NCI-H226 (cell line): Measurements from ENCODE around the gene SPAG17.

Experiments
- DNase-seq: peaks from one replicate; pipeline ENCODE4 v3.0.0-alpha.2; 2015

The SPAG17 gene

GRCh38 chr1:118185084-118185832, at the start of gene SPAG17:
SPAG17 (minus strand) TSS chr1:118185228; CDS start chr1:118185157, 71 bp downstream.
- DNase-seq: no peak

GRCh38 chr1:118225471-118225870, 40.4 kb upstream of the SPAG17 start:
- no peak for DNase-seq

- DNase-seq: no peak
These were observed 38.4 kb upstream of the SPAG17 start for GRCh38 chr1:118223426-118223825.

- DNase-seq: no peak
These were observed 34.4 kb upstream of the SPAG17 start for GRCh38 chr1:118219438-118219837.

GRCh38 chr1:118217141-118217838, 32.3 kb upstream of the SPAG17 start:
- no peak for DNase-seq

GRCh38 chr1:118214866-118215265, 29.8 kb upstream of the SPAG17 start:
- no peak for DNase-seq

GRCh38 chr1:118210723-118211110, 25.7 kb upstream of the SPAG17 start:
- DNase-seq: no peak

- DNase-seq: no peak
These were observed 25.2 kb upstream of the SPAG17 start for GRCh38 chr1:118210051-118210722.

- DNase-seq: no peak
These were observed 24.6 kb upstream of the SPAG17 start for GRCh38 chr1:118209648-118210047.

- DNase-seq: no peak
These were observed 21.9 kb upstream of the SPAG17 start for GRCh38 chr1:118206966-118207365.

- DNase-seq: no peak
These were observed 19.6 kb upstream of the SPAG17 start for GRCh38 chr1:118204648-118205047.

GRCh38 chr1:118204105-118204504, 19.1 kb upstream of the SPAG17 start:
- no peak for DNase-seq

- no peak for DNase-seq
These were observed 17.1 kb upstream of the SPAG17 start for GRCh38 chr1:118202076-118202608.

- no peak for DNase-seq
These were observed 16.5 kb upstream of the SPAG17 start for GRCh38 chr1:118201524-118201923.

- no peak for DNase-seq
These were observed 15.8 kb upstream of the SPAG17 start for GRCh38 chr1:118200836-118201235.

GRCh38 chr1:118190561-118190960, 5.5 kb upstream of the SPAG17 start:
- no peak for DNase-seq

- no peak for DNase-seq
These were observed 4.5 kb upstream of the SPAG17 start for GRCh38 chr1:118189564-118189963.

- DNase-seq: no peak
These were observed 3.4 kb upstream of the SPAG17 start for GRCh38 chr1:118188411-118188810.

GRCh38 chr1:118186026-118186425, 998 bp upstream of the SPAG17 start:
- no peak for DNase-seq

- no peak for DNase-seq
These were observed 317 bp downstream of the SPAG17 start for GRCh38 chr1:118184739-118185083.

- DNase-seq: no peak
These were observed 1.4 kb downstream of the SPAG17 start for GRCh38 chr1:118183586-118183985.

GRCh38 chr1:118177998-118178397, 7.0 kb downstream of the SPAG17 start:
- DNase-seq: no peak

GRCh38 chr1:118169016-118169415, 16.0 kb downstream of the SPAG17 start:
- no peak for DNase-seq

- no peak for DNase-seq
These were observed 24.2 kb downstream of the SPAG17 start for GRCh38 chr1:118160806-118161205.
